ENCODE measurements around the gene STX10. TPM values are rescaled to one million over a fixed set of nuclear protein-coding genes. Genes with fewer than 3 reads are reported as not detected.
A peak's percentile ranks its signal among the peaks of the same experiment; 100 is the strongest.

Gene STX10
- polyA plus RNA-seq, 2 of the 4 experiments (the other 2 are of a cell fraction) = 41.5 to 61.2 TPM

DNA sequence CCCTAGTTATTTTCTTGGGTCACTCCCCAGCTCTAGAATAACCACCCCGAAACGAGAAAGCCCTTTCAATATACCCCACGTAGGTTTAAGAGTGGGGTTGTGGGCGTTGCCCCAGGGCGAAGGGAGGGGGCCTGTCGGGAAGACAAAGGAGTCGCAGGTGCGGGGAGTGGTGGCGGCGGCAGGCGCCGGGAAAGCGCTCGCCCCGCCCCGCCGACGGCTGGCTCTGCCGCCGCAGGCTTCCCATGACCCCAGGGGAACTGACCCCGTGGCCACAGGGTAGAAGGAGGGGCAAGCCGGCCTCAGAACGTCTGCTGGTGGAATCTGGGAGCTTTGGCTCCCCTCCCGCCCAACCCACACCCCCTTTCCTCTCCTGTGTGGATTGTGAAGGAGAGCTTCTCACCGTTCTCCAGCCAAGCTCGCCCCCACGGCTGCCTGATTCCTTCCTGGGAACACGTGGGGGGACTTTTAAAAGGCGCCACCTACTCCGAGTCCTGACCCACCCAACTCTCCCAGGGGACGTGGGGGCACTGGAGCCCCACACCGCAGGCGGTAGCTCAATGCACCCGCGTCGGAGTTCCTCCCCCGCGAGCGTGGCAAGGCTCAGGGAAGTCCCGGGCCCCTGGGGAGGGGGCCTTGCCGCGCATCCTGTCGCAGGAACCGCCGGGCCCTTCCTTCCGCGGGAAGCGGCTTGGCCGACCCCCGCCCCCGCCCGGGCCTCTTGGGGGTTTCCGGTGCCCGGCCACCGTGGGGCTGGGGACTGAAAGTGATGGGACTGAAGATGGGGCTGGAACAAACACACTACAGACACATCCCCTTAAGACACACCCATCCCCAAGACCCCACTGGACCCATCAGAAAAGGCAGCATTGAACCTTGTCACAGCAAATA, 5.5 kb upstream of the STX10 start (continued):
- TF ChIP-seq, protein P1, sequence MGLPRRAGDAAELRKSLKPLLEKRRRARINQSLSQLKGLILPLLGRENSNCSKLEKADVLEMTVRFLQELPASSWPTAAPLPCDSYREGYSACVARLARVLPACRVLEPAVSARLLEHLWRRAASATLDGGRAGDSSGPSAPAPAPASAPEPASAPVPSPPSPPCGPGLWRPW (IDR thresholded peaks at IDR 0.05) = no peak
- no peak for TF ChIP-seq KDM5A (IDR thresholded peaks at IDR 0.05)
- TF ChIP-seq RCOR1 (IDR thresholded peaks at IDR 0.05; ENCODE audit: low read depth, low read length) = no peak
- TF ChIP-seq ZC3H11A (IDR thresholded peaks at IDR 0.05) = no peak
- TF ChIP-seq HEYL (CRISPR knock-in tag; IDR thresholded peaks at IDR 0.05) = no peak; the same call in 1 of the 2 replicates
- TF ChIP-seq, protein P2, sequence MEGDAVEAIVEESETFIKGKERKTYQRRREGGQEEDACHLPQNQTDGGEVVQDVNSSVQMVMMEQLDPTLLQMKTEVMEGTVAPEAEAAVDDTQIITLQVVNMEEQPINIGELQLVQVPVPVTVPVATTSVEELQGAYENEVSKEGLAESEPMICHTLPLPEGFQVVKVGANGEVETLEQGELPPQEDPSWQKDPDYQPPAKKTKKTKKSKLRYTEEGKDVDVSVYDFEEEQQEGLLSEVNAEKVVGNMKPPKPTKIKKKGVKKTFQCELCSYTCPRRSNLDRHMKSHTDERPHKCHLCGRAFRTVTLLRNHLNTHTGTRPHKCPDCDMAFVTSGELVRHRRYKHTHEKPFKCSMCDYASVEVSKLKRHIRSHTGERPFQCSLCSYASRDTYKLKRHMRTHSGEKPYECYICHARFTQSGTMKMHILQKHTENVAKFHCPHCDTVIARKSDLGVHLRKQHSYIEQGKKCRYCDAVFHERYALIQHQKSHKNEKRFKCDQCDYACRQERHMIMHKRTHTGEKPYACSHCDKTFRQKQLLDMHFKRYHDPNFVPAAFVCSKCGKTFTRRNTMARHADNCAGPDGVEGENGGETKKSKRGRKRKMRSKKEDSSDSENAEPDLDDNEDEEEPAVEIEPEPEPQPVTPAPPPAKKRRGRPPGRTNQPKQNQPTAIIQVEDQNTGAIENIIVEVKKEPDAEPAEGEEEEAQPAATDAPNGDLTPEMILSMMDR (IDR thresholded peaks at IDR 0.05) = no peak
- peak; percentile 42 to 86; a peak in 3 of 5 replicates for TF ChIP-seq JUN (IDR thresholded peaks at IDR 0.05)
- no peak for TF ChIP-seq RNF2 (IDR thresholded peaks at IDR 0.05; ENCODE audit: borderline replicate concordance, low read depth)
- no peak for TF ChIP-seq SREBF2 (IDR thresholded peaks at IDR 0.05)
- TF ChIP-seq, protein P3, sequence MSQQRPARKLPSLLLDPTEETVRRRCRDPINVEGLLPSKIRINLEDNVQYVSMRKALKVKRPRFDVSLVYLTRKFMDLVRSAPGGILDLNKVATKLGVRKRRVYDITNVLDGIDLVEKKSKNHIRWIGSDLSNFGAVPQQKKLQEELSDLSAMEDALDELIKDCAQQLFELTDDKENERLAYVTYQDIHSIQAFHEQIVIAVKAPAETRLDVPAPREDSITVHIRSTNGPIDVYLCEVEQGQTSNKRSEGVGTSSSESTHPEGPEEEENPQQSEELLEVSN (IDR thresholded peaks at IDR 0.05; ENCODE audit: borderline replicate concordance, low read depth) = no peak
- TF ChIP-seq, protein P4, sequence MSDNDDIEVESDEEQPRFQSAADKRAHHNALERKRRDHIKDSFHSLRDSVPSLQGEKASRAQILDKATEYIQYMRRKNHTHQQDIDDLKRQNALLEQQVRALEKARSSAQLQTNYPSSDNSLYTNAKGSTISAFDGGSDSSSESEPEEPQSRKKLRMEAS (IDR thresholded peaks at IDR 0.05) = peak; percentile 57
- TF ChIP-seq, protein P5, sequence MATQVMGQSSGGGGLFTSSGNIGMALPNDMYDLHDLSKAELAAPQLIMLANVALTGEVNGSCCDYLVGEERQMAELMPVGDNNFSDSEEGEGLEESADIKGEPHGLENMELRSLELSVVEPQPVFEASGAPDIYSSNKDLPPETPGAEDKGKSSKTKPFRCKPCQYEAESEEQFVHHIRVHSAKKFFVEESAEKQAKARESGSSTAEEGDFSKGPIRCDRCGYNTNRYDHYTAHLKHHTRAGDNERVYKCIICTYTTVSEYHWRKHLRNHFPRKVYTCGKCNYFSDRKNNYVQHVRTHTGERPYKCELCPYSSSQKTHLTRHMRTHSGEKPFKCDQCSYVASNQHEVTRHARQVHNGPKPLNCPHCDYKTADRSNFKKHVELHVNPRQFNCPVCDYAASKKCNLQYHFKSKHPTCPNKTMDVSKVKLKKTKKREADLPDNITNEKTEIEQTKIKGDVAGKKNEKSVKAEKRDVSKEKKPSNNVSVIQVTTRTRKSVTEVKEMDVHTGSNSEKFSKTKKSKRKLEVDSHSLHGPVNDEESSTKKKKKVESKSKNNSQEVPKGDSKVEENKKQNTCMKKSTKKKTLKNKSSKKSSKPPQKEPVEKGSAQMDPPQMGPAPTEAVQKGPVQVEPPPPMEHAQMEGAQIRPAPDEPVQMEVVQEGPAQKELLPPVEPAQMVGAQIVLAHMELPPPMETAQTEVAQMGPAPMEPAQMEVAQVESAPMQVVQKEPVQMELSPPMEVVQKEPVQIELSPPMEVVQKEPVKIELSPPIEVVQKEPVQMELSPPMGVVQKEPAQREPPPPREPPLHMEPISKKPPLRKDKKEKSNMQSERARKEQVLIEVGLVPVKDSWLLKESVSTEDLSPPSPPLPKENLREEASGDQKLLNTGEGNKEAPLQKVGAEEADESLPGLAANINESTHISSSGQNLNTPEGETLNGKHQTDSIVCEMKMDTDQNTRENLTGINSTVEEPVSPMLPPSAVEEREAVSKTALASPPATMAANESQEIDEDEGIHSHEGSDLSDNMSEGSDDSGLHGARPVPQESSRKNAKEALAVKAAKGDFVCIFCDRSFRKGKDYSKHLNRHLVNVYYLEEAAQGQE (IDR thresholded peaks at IDR 0.05) = peak; percentile 49; the same call in 1 of the 2 replicates
- TF ChIP-seq, protein P6, sequence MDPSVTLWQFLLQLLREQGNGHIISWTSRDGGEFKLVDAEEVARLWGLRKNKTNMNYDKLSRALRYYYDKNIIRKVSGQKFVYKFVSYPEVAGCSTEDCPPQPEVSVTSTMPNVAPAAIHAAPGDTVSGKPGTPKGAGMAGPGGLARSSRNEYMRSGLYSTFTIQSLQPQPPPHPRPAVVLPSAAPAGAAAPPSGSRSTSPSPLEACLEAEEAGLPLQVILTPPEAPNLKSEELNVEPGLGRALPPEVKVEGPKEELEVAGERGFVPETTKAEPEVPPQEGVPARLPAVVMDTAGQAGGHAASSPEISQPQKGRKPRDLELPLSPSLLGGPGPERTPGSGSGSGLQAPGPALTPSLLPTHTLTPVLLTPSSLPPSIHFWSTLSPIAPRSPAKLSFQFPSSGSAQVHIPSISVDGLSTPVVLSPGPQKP (IDR thresholded peaks at IDR 0.05; ENCODE audit: low read depth, low read length) = no peak
- TF ChIP-seq MAFK (IDR thresholded peaks at IDR 0.05; ENCODE audit: partially characterized antibody) = no peak
- no peak for TF ChIP-seq BHLHE40 (IDR thresholded peaks at IDR 0.05; ENCODE audit: low read depth, low read length)
- TF ChIP-seq GATA3 (IDR thresholded peaks at IDR 0.05; ENCODE audit: borderline replicate concordance) = no peak
- no peak for TF ChIP-seq ZFP36 (IDR thresholded peaks at IDR 0.05; ENCODE audit: borderline replicate concordance, partially characterized antibody)
- no peak; the same call in 1 of the 2 replicates for TF ChIP-seq MAZ (IDR thresholded peaks at IDR 0.05; ENCODE audit: borderline replicate concordance, low read depth, low read length)
- no peak for TF ChIP-seq JUNB (IDR thresholded peaks at IDR 0.05)
- TF ChIP-seq RARB (CRISPR knock-in tag; IDR thresholded peaks at IDR 0.05) = peak; percentile 93
- TF ChIP-seq, protein P7, sequence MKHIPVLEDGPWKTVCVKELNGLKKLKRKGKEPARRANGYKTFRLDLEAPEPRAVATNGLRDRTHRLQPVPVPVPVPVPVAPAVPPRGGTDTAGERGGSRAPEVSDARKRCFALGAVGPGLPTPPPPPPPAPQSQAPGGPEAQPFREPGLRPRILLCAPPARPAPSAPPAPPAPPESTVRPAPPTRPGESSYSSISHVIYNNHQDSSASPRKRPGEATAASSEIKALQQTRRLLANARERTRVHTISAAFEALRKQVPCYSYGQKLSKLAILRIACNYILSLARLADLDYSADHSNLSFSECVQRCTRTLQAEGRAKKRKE (CRISPR knock-in tag; IDR thresholded peaks at IDR 0.05; ENCODE audit: low read depth) = 0 out of 2 replicates have a peak, but pooled peaks have one; percentile 43
- peak; percentile 65 for TF ChIP-seq CHD2 (IDR thresholded peaks at IDR 0.05; ENCODE audit: low read length, partially characterized antibody)
- TF ChIP-seq HOXA7 (CRISPR knock-in tag; IDR thresholded peaks at IDR 0.05) = peak; percentile 99
- TF ChIP-seq CBX2 (IDR thresholded peaks at IDR 0.05; ENCODE audit: borderline replicate concordance, low read depth) = no peak
- no peak for TF ChIP-seq CHD4 (IDR thresholded peaks at IDR 0.05; ENCODE audit: borderline replicate concordance)
- no peak for TF ChIP-seq NFE2L2 (conservative IDR thresholded peaks at IDR 0.05; ENCODE audit: low read length)
- TF ChIP-seq SMC3 (IDR thresholded peaks at IDR 0.05) = no peak
